Endothelial cell (in vitro differentiated cells): Measurements from ENCODE around the gene ZFHX2. TPM values are rescaled to one million over a fixed set of nuclear protein-coding genes. Genes with fewer than 3 reads are reported as not detected.

Experiments used
- DNase-seq: peaks from one replicate; pipeline ENCODE4 v3.0.0; 2021; ENCODE audit warnings: low spot score
- H3K27ac Mint-ChIP-seq: one replicate; pipeline ENCODE4 v1.8.0; 2021; ENCODE audit warnings: mixed read lengths, inconsistent platforms; ENCODE audit not compliant: unreplicated experiment
- H3K27me3 Mint-ChIP-seq: one replicate; pipeline ENCODE4 v1.8.0; 2021; ENCODE audit warnings: mild to moderate bottlenecking, moderate library complexity, mixed read lengths, inconsistent platforms; ENCODE audit not compliant: unreplicated experiment
- H3K36me3 Mint-ChIP-seq: one replicate; pipeline ENCODE4 v1.8.0; 2021; ENCODE audit warnings: mild to moderate bottlenecking, low read depth, mixed read lengths, inconsistent platforms; ENCODE audit not compliant: unreplicated experiment
- H3K4me1 Mint-ChIP-seq: one replicate; pipeline ENCODE4 v1.8.0; 2021; ENCODE audit warnings: mild to moderate bottlenecking, mixed read lengths, inconsistent platforms; ENCODE audit not compliant: unreplicated experiment
- H3K4me3 Mint-ChIP-seq: one replicate; pipeline ENCODE4 v1.8.0; 2021; ENCODE audit warnings: mild to moderate bottlenecking, mixed read lengths, inconsistent platforms; ENCODE audit not compliant: unreplicated experiment
- H3K9me3 Mint-ChIP-seq: one replicate; pipeline ENCODE4 v1.8.0; 2021; ENCODE audit warnings: mixed read lengths, inconsistent platforms; ENCODE audit not compliant: unreplicated experiment
- CTCF ChIP-seq: fragments of 200-600 bp; sonication (generic); IDR thresholded peaks from one replicate; pipeline ENCODE4 v1.5.0; 2021; ENCODE audit warnings: antibody characterized with exemption; ENCODE audit not compliant: unreplicated experiment
- total RNA-seq: library from RNA; stranded (reverse); fragmentation: NEBNext Ultra II Directional; extraction: Animal tissue kit (Norgen Biotek cat#: 25700); gene quantifications from one replicate; pipeline ENCODE4 v1.2.1, GENCODE V29; 2021; ENCODE audit not compliant: unreplicated experiment

Gene ZFHX2
- total RNA-seq, 1 donor from 2014 or later, result 12.7 TPM

- H3K27ac Mint-ChIP-seq, result peak overlapping the region; percentile 55
- H3K4me3 Mint-ChIP-seq, result peak overlapping the region; percentile 76
These were observed 6.8 kb downstream of the ZFHX2 start for GRCh38 chr14:23544511-23545447.

GRCh38 chr14:23543403-23543802 is 8.2 kb downstream of the ZFHX2 start:
- no peak for DNase-seq
- H3K27ac Mint-ChIP-seq, result no peak overlapping the region
- H3K36me3 Mint-ChIP-seq, result peaks cover 4% of the 10 kb centered on the region
- TF ChIP-seq CTCF, result no peak
- H3K4me1 Mint-ChIP-seq, result peaks cover 32% of the 10 kb centered on the region
- H3K4me3 Mint-ChIP-seq, result no peak overlapping the region
- no peaks in the 10 kb centered on the region for H3K9me3 Mint-ChIP-seq
- H3K27me3 Mint-ChIP-seq, result peaks cover 4% of the 10 kb centered on the region

More at GRCh38 chr14:23544511-23545447, 6.8 kb downstream of the ZFHX2 start:
- no peak for DNase-seq
- TF ChIP-seq CTCF, result no peak
- H3K27me3 Mint-ChIP-seq, result peaks cover 4% of the 10 kb centered on the region
- H3K9me3 Mint-ChIP-seq, result no peaks in the 10 kb centered on the region
- no peaks in the 10 kb centered on the region for H3K36me3 Mint-ChIP-seq
- H3K4me1 Mint-ChIP-seq, result peaks cover 18% of the 10 kb centered on the region

- H3K27ac Mint-ChIP-seq, result no peak overlapping the region
- no peak for DNase-seq
- H3K9me3 Mint-ChIP-seq, result no peaks in the 10 kb centered on the region
- H3K36me3 Mint-ChIP-seq, result peaks cover 4% of the 10 kb centered on the region
- peaks cover 4% of the 10 kb centered on the region for H3K27me3 Mint-ChIP-seq
- peaks cover 38% of the 10 kb centered on the region for H3K4me1 Mint-ChIP-seq
- no peak overlapping the region for H3K4me3 Mint-ChIP-seq
- TF ChIP-seq CTCF, result no peak
These were observed 9.3 kb downstream of the ZFHX2 start for GRCh38 chr14:23542261-23542660.

GRCh38 chr14:23540141-23540469 is 11.5 kb downstream of the ZFHX2 start:
- Mint-ChIP-seq H3K4me1 (peaks cover 33% of the 10 kb centered on the region), H3K27me3 (peaks cover 10% of the 10 kb centered on the region), H3K36me3 (peaks cover 14% of the 10 kb centered on the region), H3K9me3 (no peaks in the 10 kb centered on the region), H3K27ac (no peak overlapping the region), H3K4me3 (peak overlapping the region; percentile 62)
- TF ChIP-seq CTCF, result no peak
- no peak for DNase-seq
